Measurements from ENCODE around the gene MSI1. TPM values are rescaled to one million over a fixed set of nuclear protein-coding genes. Genes with fewer than 3 reads are reported as not detected.

MSI1 gene
- total and polyA plus RNA-seq, 2 of the 13 experiments (the other 11 are each of a cell fraction or from before 2014, with no cell fraction given) = 0.09 to 0.46 TPM

GRCh38 chr12:120317224-120318105 is 51.5 kb downstream of the MSI1 start (continued):
- TF ChIP-seq ZNF710 (CRISPR knock-in tag; IDR thresholded peaks at IDR 0.05; ENCODE audit: borderline replicate concordance) (peak; percentile 34; the same call in 1 of the 2 replicates), ZNF782 (CRISPR knock-in tag; IDR thresholded peaks at IDR 0.05; ENCODE audit: borderline replicate concordance) (0 out of 2 replicates have a peak, but pooled peaks have one; percentile 48), IKZF4 (CRISPR knock-in tag; IDR thresholded peaks at IDR 0.05; ENCODE audit: borderline replicate concordance, low read depth, not compliant biosample characterization) (peak; percentile 9), BATF2 (CRISPR knock-in tag; IDR thresholded peaks at IDR 0.05) (no peak), ARID4A (CRISPR knock-in tag; IDR thresholded peaks at IDR 0.05; ENCODE audit: borderline replicate concordance) (peak; percentile 66; the same call in 1 of the 2 replicates), THRA (CRISPR knock-in tag; IDR thresholded peaks at IDR 0.05; ENCODE audit: borderline replicate concordance) (0 out of 2 replicates have a peak, but pooled peaks have one; percentile 20), ZFAT (CRISPR knock-in tag; conservative IDR thresholded peaks at IDR 0.05) (no peak), ZNF142 (CRISPR knock-in tag; IDR thresholded peaks at IDR 0.05) (peak; percentile 74; the same call in 1 of the 2 replicates), NFYC (CRISPR knock-in tag; IDR thresholded peaks at IDR 0.05) (peak; percentile 91)
